GM23338 (cell line): ENCODE measurements around the gene ADAT3. TPM values are rescaled to one million over a fixed set of nuclear protein-coding genes. Genes with fewer than 3 reads are reported as not detected.

Experiments
- ATAC-seq: fragments of 200-7000 bp; cut with Tn5 transposase; 3 replicates; pipeline ENCODE4 v1.9.1; 2020
- DNase-seq: peaks from one replicate; pipeline ENCODE4 v3.0.0-alpha.2; 2015; ENCODE audit warnings: low spot score
- H2AFZ ChIP-seq: fragments of 200-600 bp; sonication (generic); 2 replicates; pipeline ENCODE4 v1.8.0; 2016; ENCODE audit warnings: antibody characterized with exemption, mild to moderate bottlenecking, moderate library complexity
- H3F3A ChIP-seq: fragments of 200-600 bp; sonication (generic); replicated peaks from 2 replicates; pipeline ENCODE4 v1.8.0; 2017; ENCODE audit warnings: antibody characterized with exemption, mixed run types, low read depth
- H3K27ac ChIP-seq: fragments of 200-600 bp; sonication (generic); 2 replicates; pipeline ENCODE4 v1.6.1; 2016; ENCODE audit warnings: low read depth
- H3K27me3 ChIP-seq: fragments of 200-600 bp; sonication (generic); 2 replicates; pipeline ENCODE4 v1.8.0; 2016; ENCODE audit warnings: mild to moderate bottlenecking, mixed run types, moderate library complexity; ENCODE audit not compliant: insufficient read depth
- H3K36me3 ChIP-seq: fragments of 200-600 bp; sonication (generic); 2 replicates; pipeline ENCODE4 v1.8.0; 2016; ENCODE audit warnings: mild to moderate bottlenecking; ENCODE audit not compliant: insufficient read depth
- H3K4me1 ChIP-seq: fragments of 200-600 bp; sonication (generic); 2 replicates; pipeline ENCODE4 v1.8.0; 2016; ENCODE audit warnings: mild to moderate bottlenecking, moderate library complexity; ENCODE audit not compliant: insufficient read depth
- H3K4me2 ChIP-seq: fragments of 200-600 bp; sonication (generic); 2 replicates; pipeline ENCODE4 v1.7.1; 2017; ENCODE audit warnings: mixed run types
- H3K4me3 ChIP-seq: fragments of 200-600 bp; sonication (generic); 2 replicates; pipeline ENCODE4 v1.6.1; 2016; ENCODE audit warnings: mixed run types
- H3K79me2 ChIP-seq: fragments of 200-600 bp; sonication (generic); replicated peaks from 2 replicates; pipeline ENCODE4 v1.8.0; 2017; ENCODE audit warnings: mild to moderate bottlenecking; ENCODE audit not compliant: insufficient read depth
- H3K9me2 ChIP-seq: fragments of 200-600 bp; sonication (generic); 2 replicates; pipeline ENCODE4 v1.8.0; 2017; ENCODE audit not compliant: insufficient read depth
- H4K20me1 ChIP-seq: fragments of 200-600 bp; sonication (generic); replicated peaks from 2 replicates; pipeline ENCODE4 v1.8.0; 2017; ENCODE audit warnings: mild to moderate bottlenecking; ENCODE audit not compliant: insufficient read depth
- H3K27ac Mint-ChIP-seq: 2 replicates; pipeline ENCODE4 v1.8.0; 2020; ENCODE audit warnings: inconsistent platforms, mild to moderate bottlenecking, moderate library complexity, mixed read lengths
- H3K27me3 Mint-ChIP-seq: 3 replicates; pipeline ENCODE4 v1.8.0; 2022; ENCODE audit warnings: low read depth, mild to moderate bottlenecking, moderate library complexity, mixed read lengths, inconsistent platforms; ENCODE audit not compliant: insufficient read depth, poor library complexity
- H3K36me3 Mint-ChIP-seq: 3 replicates; pipeline ENCODE4 v1.8.0; 2021; ENCODE audit warnings: low read depth, mild to moderate bottlenecking, inconsistent platforms, moderate library complexity, mixed read lengths
- H3K4me1 Mint-ChIP-seq: 3 replicates; pipeline ENCODE4 v1.8.0; 2020; ENCODE audit warnings: mild to moderate bottlenecking, inconsistent platforms, mixed read lengths
- H3K4me3 Mint-ChIP-seq: 3 replicates; pipeline ENCODE4 v1.8.0; 2021; ENCODE audit warnings: moderate library complexity, mild to moderate bottlenecking, inconsistent platforms, mixed read lengths
- H3K9me3 Mint-ChIP-seq: 3 replicates; pipeline ENCODE4 v1.8.0; 2020; ENCODE audit warnings: moderate library complexity, mild to moderate bottlenecking, inconsistent platforms, mixed read lengths
- CREB1 ChIP-seq: fragments of 250-450 bp; sonication (Bioruptor Pico); IDR thresholded peaks from 2 replicates; pipeline ENCODE4 v1.5.0; 2020; ENCODE audit warnings: low read depth, mild to moderate bottlenecking, moderate library complexity
- EZH2 ChIP-seq: fragments of 200-600 bp; sonication (generic); IDR thresholded peaks from one replicate; pipeline ENCODE4 v1.8.0; 2017; ENCODE audit warnings: antibody characterized with exemption, mild to moderate bottlenecking, low read depth; ENCODE audit not compliant: unreplicated experiment
- EZH2phosphoT487 ChIP-seq: fragments of 200-600 bp; sonication (generic); IDR thresholded peaks from one replicate; pipeline ENCODE4 v1.8.1; 2018; ENCODE audit warnings: antibody characterized with exemption; ENCODE audit not compliant: unreplicated experiment
- JUNB ChIP-seq: IDR thresholded peaks from one replicate; pipeline ENCODE4 v1.6.1; 2016; ENCODE audit warnings: antibody characterized with exemption; ENCODE audit not compliant: unreplicated experiment
- NANOG ChIP-seq: IDR thresholded peaks from 2 replicates; pipeline ENCODE4 v1.6.1; 2016; ENCODE audit warnings: antibody characterized with exemption, borderline replicate concordance
- POLR2AphosphoS5 ChIP-seq: IDR thresholded peaks from 2 replicates; pipeline ENCODE4 v1.6.1; 2016; ENCODE audit warnings: antibody characterized with exemption, low read depth
- STAT1 ChIP-seq: IDR thresholded peaks from one replicate; pipeline ENCODE4 v1.6.1; 2016; ENCODE audit warnings: antibody characterized with exemption; ENCODE audit not compliant: unreplicated experiment
- ZNF114 ChIP-seq: fragments of 250-450 bp; sonication (Bioruptor Pico); IDR thresholded peaks from 2 replicates; pipeline ENCODE4 v1.5.0; 2020; ENCODE audit warnings: mild to moderate bottlenecking, moderate library complexity
- ZNF331 ChIP-seq: fragments of 250-450 bp; sonication (Bioruptor Pico); IDR thresholded peaks from 2 replicates; pipeline ENCODE4 v1.5.0; 2020; ENCODE audit warnings: low read depth, mild to moderate bottlenecking, moderate library complexity
- polyA plus RNA-seq: library from polyadenylated mRNA; unstranded; fragments of >200 nt; fragmentation: Nextera tagmentation; extraction: Ambion mirVana; gene quantifications from 2 replicates; pipeline ENCODE4 v1.2.1, GENCODE V29; 2016
- total RNA-seq: library from RNA; depleted of rRNA; stranded (reverse); fragments of >200 nt; shearing (Covaris generic); gene quantifications from 2 replicates; pipeline ENCODE4 v1.2.3, GENCODE V29; 2014
- TF ChIP-seq, protein P1 (sequence below): IDR thresholded peaks from one replicate; pipeline ENCODE4 v1.6.1; 2018; ENCODE audit warnings: antibody characterized with exemption; ENCODE audit not compliant: unreplicated experiment
- TF ChIP-seq, protein P2 (sequence below), 2 experiments: fragments of 200-600 bp in 1 of 2; sonication (generic) in 1 of 2; conservative IDR thresholded peaks; 2 replicates each; pipeline versions ENCODE4 v1.5.1 to v1.6.1; 2016 to 2017; ENCODE audit warnings: antibody characterized with exemption in 2 of 2, low read depth in 2 of 2, mild to moderate bottlenecking in 2 of 2, moderate library complexity in 1 of 2
- TF ChIP-seq, protein P3 (sequence below): IDR thresholded peaks from 2 replicates; pipeline ENCODE4 v1.6.1; 2016; ENCODE audit warnings: antibody characterized with exemption
- TF ChIP-seq, protein P4 (sequence below): fragments of 250-450 bp; sonication (Bioruptor Pico); IDR thresholded peaks from 2 replicates; pipeline ENCODE4 v1.5.0; 2020; ENCODE audit warnings: mild to moderate bottlenecking, moderate library complexity

Gene ADAT3
- total and polyA plus RNA-seq, 2 experiments from 2014 or later: 7.9 to 12.4 TPM

DNA sequence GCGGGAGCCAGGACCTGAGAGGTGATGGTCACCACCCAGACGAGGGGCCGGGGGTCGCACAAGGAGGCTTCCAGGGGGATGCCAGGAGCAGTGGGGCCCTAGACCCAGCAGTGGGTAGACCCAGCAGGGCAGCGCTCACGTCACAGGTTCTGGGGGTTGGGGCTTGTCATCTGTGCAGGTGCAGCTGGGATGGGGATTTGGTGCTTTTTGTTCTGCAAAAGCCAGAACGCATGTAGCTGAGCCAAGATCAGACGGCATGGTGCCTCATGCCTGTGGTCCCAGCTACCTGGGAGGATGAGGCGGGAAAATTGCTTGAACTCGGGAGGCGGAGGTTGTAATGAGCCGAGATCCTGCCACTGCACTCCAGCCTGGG is 50.9 kb downstream of the ADAT3 start:
- H3F3A ChIP-seq: no peaks in the 10 kb centered on the region
- no peak overlapping the region for H2AFZ ChIP-seq

More for the DNA sequence above, 50.9 kb downstream of the ADAT3 start:
- no peaks in the 10 kb centered on the region for H3K27me3 ChIP-seq
- ATAC-seq (no peak), DNase-seq (no peak)
- Mint-ChIP-seq H3K36me3 (0 out of 3 replicates have a peak, but pooled peaks cover 6% of the 10 kb centered on the region), H3K4me1 (peaks cover 10% of the 10 kb centered on the region; the same call in 2 of the 3 replicates), H3K27ac (no peak overlapping the region), H3K9me3 (no peaks in the 10 kb centered on the region), H3K27me3 (peaks cover 2% of the 10 kb centered on the region), H3K4me3 (no peak overlapping the region)
- peaks cover 31% of the 10 kb centered on the region for H4K20me1 ChIP-seq
- no peak overlapping the region for H3K27ac ChIP-seq
- H3K4me1 ChIP-seq: no peaks in the 10 kb centered on the region; the same call in 1 of the 2 replicates
- H3K4me3 ChIP-seq: no peak overlapping the region
- TF ChIP-seq POLR2AphosphoS5 (no peak), CREB1 (CRISPR knock-in tag) (no peak), JUNB (no peak), NANOG (no peak), STAT1 (no peak), EZH2 (no peak), ZNF114 (CRISPR knock-in tag) (no peak), ZNF331 (CRISPR knock-in tag) (no peak), EZH2phosphoT487 (no peak)
- TF ChIP-seq, protein P1, sequence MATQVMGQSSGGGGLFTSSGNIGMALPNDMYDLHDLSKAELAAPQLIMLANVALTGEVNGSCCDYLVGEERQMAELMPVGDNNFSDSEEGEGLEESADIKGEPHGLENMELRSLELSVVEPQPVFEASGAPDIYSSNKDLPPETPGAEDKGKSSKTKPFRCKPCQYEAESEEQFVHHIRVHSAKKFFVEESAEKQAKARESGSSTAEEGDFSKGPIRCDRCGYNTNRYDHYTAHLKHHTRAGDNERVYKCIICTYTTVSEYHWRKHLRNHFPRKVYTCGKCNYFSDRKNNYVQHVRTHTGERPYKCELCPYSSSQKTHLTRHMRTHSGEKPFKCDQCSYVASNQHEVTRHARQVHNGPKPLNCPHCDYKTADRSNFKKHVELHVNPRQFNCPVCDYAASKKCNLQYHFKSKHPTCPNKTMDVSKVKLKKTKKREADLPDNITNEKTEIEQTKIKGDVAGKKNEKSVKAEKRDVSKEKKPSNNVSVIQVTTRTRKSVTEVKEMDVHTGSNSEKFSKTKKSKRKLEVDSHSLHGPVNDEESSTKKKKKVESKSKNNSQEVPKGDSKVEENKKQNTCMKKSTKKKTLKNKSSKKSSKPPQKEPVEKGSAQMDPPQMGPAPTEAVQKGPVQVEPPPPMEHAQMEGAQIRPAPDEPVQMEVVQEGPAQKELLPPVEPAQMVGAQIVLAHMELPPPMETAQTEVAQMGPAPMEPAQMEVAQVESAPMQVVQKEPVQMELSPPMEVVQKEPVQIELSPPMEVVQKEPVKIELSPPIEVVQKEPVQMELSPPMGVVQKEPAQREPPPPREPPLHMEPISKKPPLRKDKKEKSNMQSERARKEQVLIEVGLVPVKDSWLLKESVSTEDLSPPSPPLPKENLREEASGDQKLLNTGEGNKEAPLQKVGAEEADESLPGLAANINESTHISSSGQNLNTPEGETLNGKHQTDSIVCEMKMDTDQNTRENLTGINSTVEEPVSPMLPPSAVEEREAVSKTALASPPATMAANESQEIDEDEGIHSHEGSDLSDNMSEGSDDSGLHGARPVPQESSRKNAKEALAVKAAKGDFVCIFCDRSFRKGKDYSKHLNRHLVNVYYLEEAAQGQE: no peak
- TF ChIP-seq, protein P2, sequence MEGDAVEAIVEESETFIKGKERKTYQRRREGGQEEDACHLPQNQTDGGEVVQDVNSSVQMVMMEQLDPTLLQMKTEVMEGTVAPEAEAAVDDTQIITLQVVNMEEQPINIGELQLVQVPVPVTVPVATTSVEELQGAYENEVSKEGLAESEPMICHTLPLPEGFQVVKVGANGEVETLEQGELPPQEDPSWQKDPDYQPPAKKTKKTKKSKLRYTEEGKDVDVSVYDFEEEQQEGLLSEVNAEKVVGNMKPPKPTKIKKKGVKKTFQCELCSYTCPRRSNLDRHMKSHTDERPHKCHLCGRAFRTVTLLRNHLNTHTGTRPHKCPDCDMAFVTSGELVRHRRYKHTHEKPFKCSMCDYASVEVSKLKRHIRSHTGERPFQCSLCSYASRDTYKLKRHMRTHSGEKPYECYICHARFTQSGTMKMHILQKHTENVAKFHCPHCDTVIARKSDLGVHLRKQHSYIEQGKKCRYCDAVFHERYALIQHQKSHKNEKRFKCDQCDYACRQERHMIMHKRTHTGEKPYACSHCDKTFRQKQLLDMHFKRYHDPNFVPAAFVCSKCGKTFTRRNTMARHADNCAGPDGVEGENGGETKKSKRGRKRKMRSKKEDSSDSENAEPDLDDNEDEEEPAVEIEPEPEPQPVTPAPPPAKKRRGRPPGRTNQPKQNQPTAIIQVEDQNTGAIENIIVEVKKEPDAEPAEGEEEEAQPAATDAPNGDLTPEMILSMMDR (conservative IDR thresholded peaks at IDR 0.05; ENCODE audit: low read depth in 2 of 2): no peak
- TF ChIP-seq, protein P3, sequence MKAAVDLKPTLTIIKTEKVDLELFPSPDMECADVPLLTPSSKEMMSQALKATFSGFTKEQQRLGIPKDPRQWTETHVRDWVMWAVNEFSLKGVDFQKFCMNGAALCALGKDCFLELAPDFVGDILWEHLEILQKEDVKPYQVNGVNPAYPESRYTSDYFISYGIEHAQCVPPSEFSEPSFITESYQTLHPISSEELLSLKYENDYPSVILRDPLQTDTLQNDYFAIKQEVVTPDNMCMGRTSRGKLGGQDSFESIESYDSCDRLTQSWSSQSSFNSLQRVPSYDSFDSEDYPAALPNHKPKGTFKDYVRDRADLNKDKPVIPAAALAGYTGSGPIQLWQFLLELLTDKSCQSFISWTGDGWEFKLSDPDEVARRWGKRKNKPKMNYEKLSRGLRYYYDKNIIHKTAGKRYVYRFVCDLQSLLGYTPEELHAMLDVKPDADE: no peak
- TF ChIP-seq, protein P4, sequence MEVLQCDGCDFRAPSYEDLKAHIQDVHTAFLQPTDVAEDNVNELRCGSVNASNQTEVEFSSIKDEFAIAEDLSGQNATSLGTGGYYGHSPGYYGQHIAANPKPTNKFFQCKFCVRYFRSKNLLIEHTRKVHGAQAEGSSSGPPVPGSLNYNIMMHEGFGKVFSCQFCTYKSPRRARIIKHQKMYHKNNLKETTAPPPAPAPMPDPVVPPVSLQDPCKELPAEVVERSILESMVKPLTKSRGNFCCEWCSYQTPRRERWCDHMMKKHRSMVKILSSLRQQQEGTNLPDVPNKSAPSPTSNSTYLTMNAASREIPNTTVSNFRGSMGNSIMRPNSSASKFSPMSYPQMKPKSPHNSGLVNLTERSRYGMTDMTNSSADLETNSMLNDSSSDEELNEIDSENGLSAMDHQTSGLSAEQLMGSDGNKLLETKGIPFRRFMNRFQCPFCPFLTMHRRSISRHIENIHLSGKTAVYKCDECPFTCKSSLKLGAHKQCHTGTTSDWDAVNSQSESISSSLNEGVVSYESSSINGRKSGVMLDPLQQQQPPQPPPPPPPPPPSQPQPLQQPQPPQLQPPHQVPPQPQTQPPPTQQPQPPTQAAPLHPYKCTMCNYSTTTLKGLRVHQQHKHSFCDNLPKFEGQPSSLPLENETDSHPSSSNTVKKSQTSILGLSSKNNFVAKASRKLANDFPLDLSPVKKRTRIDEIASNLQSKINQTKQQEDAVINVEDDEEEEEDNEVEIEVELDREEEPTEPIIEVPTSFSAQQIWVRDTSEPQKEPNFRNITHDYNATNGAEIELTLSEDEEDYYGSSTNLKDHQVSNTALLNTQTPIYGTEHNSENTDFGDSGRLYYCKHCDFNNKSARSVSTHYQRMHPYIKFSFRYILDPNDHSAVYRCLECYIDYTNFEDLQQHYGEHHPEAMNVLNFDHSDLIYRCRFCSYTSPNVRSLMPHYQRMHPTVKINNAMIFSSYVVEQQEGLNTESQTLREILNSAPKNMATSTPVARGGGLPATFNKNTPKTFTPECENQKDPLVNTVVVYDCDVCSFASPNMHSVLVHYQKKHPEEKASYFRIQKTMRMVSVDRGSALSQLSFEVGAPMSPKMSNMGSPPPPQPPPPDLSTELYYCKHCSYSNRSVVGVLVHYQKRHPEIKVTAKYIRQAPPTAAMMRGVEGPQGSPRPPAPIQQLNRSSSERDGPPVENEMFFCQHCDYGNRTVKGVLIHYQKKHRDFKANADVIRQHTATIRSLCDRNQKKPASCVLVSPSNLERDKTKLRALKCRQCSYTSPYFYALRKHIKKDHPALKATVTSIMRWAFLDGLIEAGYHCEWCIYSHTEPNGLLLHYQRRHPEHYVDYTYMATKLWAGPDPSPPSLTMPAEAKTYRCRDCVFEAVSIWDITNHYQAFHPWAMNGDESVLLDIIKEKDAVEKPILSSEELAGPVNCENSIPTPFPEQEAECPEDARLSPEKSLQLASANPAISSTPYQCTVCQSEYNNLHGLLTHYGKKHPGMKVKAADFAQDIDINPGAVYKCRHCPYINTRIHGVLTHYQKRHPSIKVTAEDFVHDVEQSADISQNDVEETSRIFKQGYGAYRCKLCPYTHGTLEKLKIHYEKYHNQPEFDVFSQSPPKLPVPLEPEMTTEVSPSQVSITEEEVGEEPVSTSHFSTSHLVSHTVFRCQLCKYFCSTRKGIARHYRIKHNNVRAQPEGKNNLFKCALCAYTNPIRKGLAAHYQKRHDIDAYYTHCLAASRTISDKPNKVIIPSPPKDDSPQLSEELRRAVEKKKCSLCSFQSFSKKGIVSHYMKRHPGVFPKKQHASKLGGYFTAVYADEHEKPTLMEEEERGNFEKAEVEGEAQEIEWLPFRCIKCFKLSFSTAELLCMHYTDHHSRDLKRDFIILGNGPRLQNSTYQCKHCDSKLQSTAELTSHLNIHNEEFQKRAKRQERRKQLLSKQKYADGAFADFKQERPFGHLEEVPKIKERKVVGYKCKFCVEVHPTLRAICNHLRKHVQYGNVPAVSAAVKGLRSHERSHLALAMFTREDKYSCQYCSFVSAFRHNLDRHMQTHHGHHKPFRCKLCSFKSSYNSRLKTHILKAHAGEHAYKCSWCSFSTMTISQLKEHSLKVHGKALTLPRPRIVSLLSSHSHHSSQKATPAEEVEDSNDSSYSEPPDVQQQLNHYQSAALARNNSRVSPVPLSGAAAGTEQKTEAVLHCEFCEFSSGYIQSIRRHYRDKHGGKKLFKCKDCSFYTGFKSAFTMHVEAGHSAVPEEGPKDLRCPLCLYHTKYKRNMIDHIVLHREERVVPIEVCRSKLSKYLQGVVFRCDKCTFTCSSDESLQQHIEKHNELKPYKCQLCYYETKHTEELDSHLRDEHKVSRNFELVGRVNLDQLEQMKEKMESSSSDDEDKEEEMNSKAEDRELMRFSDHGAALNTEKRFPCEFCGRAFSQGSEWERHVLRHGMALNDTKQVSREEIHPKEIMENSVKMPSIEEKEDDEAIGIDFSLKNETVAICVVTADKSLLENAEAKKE (CRISPR knock-in tag): no peak
- H3K4me2 ChIP-seq: no peak overlapping the region
- no peaks in the 10 kb centered on the region for H3K36me3 ChIP-seq
- no peaks in the 10 kb centered on the region for H3K9me2 ChIP-seq
- peaks cover 88% of the 10 kb centered on the region for H3K79me2 ChIP-seq
